Loucy (cell line): ENCODE results near the gene MMP28.

ENCODE experiments used
- EZH2phosphoT487 ChIP-seq: fragments of 200-600 bp; IDR thresholded peaks from 2 replicates; pipeline ENCODE4 v1.6.1; 2018; ENCODE audit warnings: antibody characterized with exemption, mild to moderate bottlenecking, moderate library complexity, borderline replicate concordance
- TF ChIP-seq, protein P1 (sequence below): fragments of 200-600 bp; sonication (generic); conservative IDR thresholded peaks from 2 replicates; pipeline ENCODE4 v1.5.1; 2014; ENCODE audit warnings: mild to moderate bottlenecking, antibody characterized with exemption, low read length

DNA sequence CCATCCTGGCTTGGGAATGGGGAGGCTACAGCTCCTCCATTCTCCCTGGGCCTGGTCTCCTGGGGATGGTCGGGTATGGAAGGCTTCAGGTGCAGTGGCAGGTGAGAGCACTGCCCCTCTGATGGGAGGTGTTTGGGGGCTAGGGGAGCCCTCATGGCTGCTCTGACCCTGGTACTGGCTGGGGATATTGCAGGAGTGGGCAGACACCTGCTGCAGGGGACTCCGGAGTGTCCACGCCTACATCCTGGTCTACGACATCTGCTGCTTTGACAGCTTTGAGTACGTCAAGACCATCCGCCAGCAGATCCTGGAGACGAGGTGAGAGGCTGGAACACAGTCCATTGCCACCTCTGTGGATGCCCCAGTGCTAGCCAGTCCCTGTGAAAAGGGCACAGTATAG lies 55.2 kb downstream of the MMP28 start:
- TF ChIP-seq, protein P1, sequence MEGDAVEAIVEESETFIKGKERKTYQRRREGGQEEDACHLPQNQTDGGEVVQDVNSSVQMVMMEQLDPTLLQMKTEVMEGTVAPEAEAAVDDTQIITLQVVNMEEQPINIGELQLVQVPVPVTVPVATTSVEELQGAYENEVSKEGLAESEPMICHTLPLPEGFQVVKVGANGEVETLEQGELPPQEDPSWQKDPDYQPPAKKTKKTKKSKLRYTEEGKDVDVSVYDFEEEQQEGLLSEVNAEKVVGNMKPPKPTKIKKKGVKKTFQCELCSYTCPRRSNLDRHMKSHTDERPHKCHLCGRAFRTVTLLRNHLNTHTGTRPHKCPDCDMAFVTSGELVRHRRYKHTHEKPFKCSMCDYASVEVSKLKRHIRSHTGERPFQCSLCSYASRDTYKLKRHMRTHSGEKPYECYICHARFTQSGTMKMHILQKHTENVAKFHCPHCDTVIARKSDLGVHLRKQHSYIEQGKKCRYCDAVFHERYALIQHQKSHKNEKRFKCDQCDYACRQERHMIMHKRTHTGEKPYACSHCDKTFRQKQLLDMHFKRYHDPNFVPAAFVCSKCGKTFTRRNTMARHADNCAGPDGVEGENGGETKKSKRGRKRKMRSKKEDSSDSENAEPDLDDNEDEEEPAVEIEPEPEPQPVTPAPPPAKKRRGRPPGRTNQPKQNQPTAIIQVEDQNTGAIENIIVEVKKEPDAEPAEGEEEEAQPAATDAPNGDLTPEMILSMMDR: no peak
- no peak for TF ChIP-seq EZH2phosphoT487
